Fibroblast of skin of right quadriceps (primary cell): ENCODE measurements around the gene PREPL.
"Not testable (repeated sequence)": the region's sequence is repeated elsewhere in the genome, so short reads cannot be mapped to it uniquely, and the experiment has no call there.

Experiments used
- DNase-seq: peaks from one replicate; pipeline ENCODE4 v3.0.0-alpha.2; 2013

PREPL gene

GRCh38 chr2:44361330-44362206, at the start of gene PREPL, which contains the start of gene CAMKMT:
TSS of gene PREPL (minus strand) at chr2:44361494. CDS start at chr2:44346342, 15,152 bp downstream.
TSS of gene CAMKMT (plus strand) at chr2:44361947.
- DNase-seq = peak; percentile 97

GRCh38 chr2:44398243-44398897, 37.1 kb upstream of the PREPL start:
- no peak for DNase-seq

GRCh38 chr2:44397447-44398175, 36.3 kb upstream of the PREPL start:
- peak; percentile 18 for DNase-seq

- peak; percentile 23 for DNase-seq
Measured at GRCh38 chr2:44392338-44392943, 31.1 kb upstream of the PREPL start.

GRCh38 chr2:44389895-44390294, 28.6 kb upstream of the PREPL start:
- DNase-seq = no peak

GRCh38 chr2:44388877-44389276, 27.6 kb upstream of the PREPL start:
- DNase-seq = no peak

- not testable (repeated sequence) for DNase-seq
Measured at GRCh38 chr2:44385226-44385625, 23.9 kb upstream of the PREPL start.

GRCh38 chr2:44377486-44377885, 16.2 kb upstream of the PREPL start:
- DNase-seq = no peak

- no peak for DNase-seq
Measured at GRCh38 chr2:44372246-44372645, 11.0 kb upstream of the PREPL start.

- DNase-seq = no peak
Measured at GRCh38 chr2:44371445-44371844, 10.2 kb upstream of the PREPL start.

GRCh38 chr2:44369392-44369791, 8.1 kb upstream of the PREPL start:
- no peak for DNase-seq

- no peak for DNase-seq
Measured at GRCh38 chr2:44367591-44367990, 6.3 kb upstream of the PREPL start.

GRCh38 chr2:44364604-44365003, 3.3 kb upstream of the PREPL start:
- no peak for DNase-seq

- peak; percentile 41 for DNase-seq
Measured at GRCh38 chr2:44362207-44363015, 1.1 kb upstream of the PREPL start.

GRCh38 chr2:44360749-44361329, 455 bp downstream of the PREPL start:
- DNase-seq = no peak

GRCh38 chr2:44358503-44358902, 2.8 kb downstream of the PREPL start:
- DNase-seq = peak; percentile 34

GRCh38 chr2:44354761-44355160, 6.5 kb downstream of the PREPL start:
- no peak for DNase-seq

GRCh38 chr2:44352510-44352909, 8.8 kb downstream of the PREPL start:
- DNase-seq = no peak

GRCh38 chr2:44351676-44352075, 9.6 kb downstream of the PREPL start:
- peak; percentile 1 for DNase-seq

- peak; percentile 22 for DNase-seq
Measured at GRCh38 chr2:44351088-44351487, 10.2 kb downstream of the PREPL start.

GRCh38 chr2:44349506-44349905, 11.8 kb downstream of the PREPL start:
- DNase-seq = no peak

GRCh38 chr2:44348400-44348799, 12.9 kb downstream of the PREPL start:
- DNase-seq = peak; percentile 44
